HEK293 (cell line): ENCODE results near the gene NR1H2.
"Not testable (repeated sequence)": the region's sequence is repeated elsewhere in the genome, so short reads cannot be mapped to it uniquely, and the experiment has no call there.

Experiments
- CTCF ChIA-PET: fragments of 350-600 bp; formaldehyde crosslinking; extraction: SDS; loops from one replicate; lab custom pipeline; 2021; ENCODE audit warnings: antibody characterized with exemption; lab: Yijun Ruan, JAX
- POLR2A ChIA-PET: fragments of 300-600 bp; formaldehyde crosslinking; extraction: SDS; loops from one replicate; lab custom pipeline; 2020; ENCODE audit warnings: antibody characterized with exemption, inconsistent platforms; lab: Yijun Ruan, JAX
- H3K27ac ChIP-seq: fragments of 200-500 bp; sonication (Bioruptor generic); 2 replicates; pipeline ENCODE4 v1.5.1; 2014; ENCODE audit warnings: low read depth, low read length, control low read depth, inconsistent platforms; ENCODE audit errors: extremely low read depth
- H3K36me3 ChIP-seq, 2 experiments: fragments of 200-500 bp in 1 of 2; sonication (Bioruptor generic) in 1 of 2; 1 replicate in 1 of 2; 2 replicates in 1 of 2; pipeline ENCODE4 v1.5.1; 2014 to 2017; ENCODE audit warnings: inconsistent platforms in 2 of 2, low read length in 2 of 2; ENCODE audit not compliant: control insufficient read depth in 2 of 2, insufficient read depth in 1 of 2
- H3K4me1 ChIP-seq: fragments of 200-500 bp; sonication (Bioruptor generic); 2 replicates; pipeline ENCODE4 v1.5.1; 2014; ENCODE audit warnings: mild to moderate bottlenecking, low read length, inconsistent platforms; ENCODE audit not compliant: control insufficient read depth, insufficient read depth
- H3K4me3 ChIP-seq: 2 replicates; pipeline ENCODE4 v1.5.1; 2011; ENCODE audit warnings: low read depth, mild to moderate bottlenecking, control low read depth, low read length, moderate library complexity
- H3K9me3 ChIP-seq: fragments of 200-500 bp; sonication (Bioruptor generic); 2 replicates; pipeline ENCODE4 v1.5.1; 2014; ENCODE audit warnings: low read depth, low read length, inconsistent platforms; ENCODE audit not compliant: control insufficient read depth, insufficient read depth
- GLI2 ChIP-seq: fragments of 450-650 bp; formaldehyde crosslinking; IDR thresholded peaks from 2 replicates; pipeline ENCODE4; 2017; ENCODE audit warnings: missing biosample characterization, missing genetic modification characterization, low read depth, borderline replicate concordance
- PRDM1 ChIP-seq: fragments of 450-650 bp; formaldehyde crosslinking; IDR thresholded peaks from 2 replicates; pipeline ENCODE4; 2016; ENCODE audit warnings: missing biosample characterization, missing genetic modification characterization
- ZBTB48 ChIP-seq: fragments of 450-650 bp; formaldehyde crosslinking; IDR thresholded peaks from 2 replicates; pipeline ENCODE4 v1.5.1; 2016; ENCODE audit warnings: missing biosample characterization, missing genetic modification characterization
- ZBTB6 ChIP-seq: fragments of 450-650 bp; formaldehyde crosslinking; IDR thresholded peaks from 2 replicates; pipeline ENCODE4 v1.5.1; 2017; ENCODE audit warnings: missing biosample characterization, missing genetic modification characterization
- ZNF133 ChIP-seq: fragments of 450-650 bp; formaldehyde crosslinking; IDR thresholded peaks from 2 replicates; pipeline ENCODE4 v1.5.1; 2016; ENCODE audit warnings: missing biosample characterization, missing genetic modification characterization
- ZNF146 ChIP-seq: fragments of 450-650 bp; formaldehyde crosslinking; IDR thresholded peaks from 2 replicates; pipeline ENCODE4 v1.5.1; 2016; ENCODE audit warnings: missing biosample characterization, missing genetic modification characterization
- ZNF174 ChIP-seq: fragments of 450-650 bp; formaldehyde crosslinking; IDR thresholded peaks from 2 replicates; pipeline ENCODE4 v1.5.0; 2017; ENCODE audit warnings: missing biosample characterization, mild to moderate bottlenecking, missing genetic modification characterization
- ZNF202 ChIP-seq: fragments of 450-650 bp; formaldehyde crosslinking; IDR thresholded peaks from 2 replicates; pipeline ENCODE4 v1.5.1; 2016; ENCODE audit warnings: missing biosample characterization, missing genetic modification characterization, borderline replicate concordance
- ZNF274 ChIP-seq, 2 experiments: fragments of 200-500 bp in 1 of 2; fragments of 450-650 bp in 1 of 2; sonication (Bioruptor generic) in 1 of 2; formaldehyde crosslinking in 1 of 2; IDR thresholded peaks; 2 replicates each; pipeline versions ENCODE4 v1.5.1 to v1.6.1; 2014 to 2016; ENCODE audit warnings: borderline replicate concordance in 1 of 2, inconsistent platforms in 1 of 2, low read length in 1 of 2, missing biosample characterization in 1 of 2, missing genetic modification characterization in 1 of 2
- ZNF433 ChIP-seq: fragments of 450-650 bp; formaldehyde crosslinking; IDR thresholded peaks from 2 replicates; pipeline ENCODE4 v1.5.1; 2016; ENCODE audit warnings: missing biosample characterization, missing genetic modification characterization, low read depth
- ZNF510 ChIP-seq: fragments of 450-650 bp; formaldehyde crosslinking; IDR thresholded peaks from 2 replicates; pipeline ENCODE4 v1.5.1; 2018; ENCODE audit warnings: mild to moderate bottlenecking, missing genetic modification characterization, missing biosample characterization; ENCODE audit not compliant: insufficient replicate concordance
- ZNF529 ChIP-seq: fragments of 450-650 bp; formaldehyde crosslinking; IDR thresholded peaks from 2 replicates; pipeline ENCODE4 v1.5.1; 2017; ENCODE audit warnings: missing genetic modification characterization, missing biosample characterization; ENCODE audit not compliant: insufficient replicate concordance
- ZNF692 ChIP-seq: fragments of 450-650 bp; formaldehyde crosslinking; IDR thresholded peaks from 2 replicates; pipeline ENCODE4 v1.5.1; 2016; ENCODE audit warnings: missing biosample characterization, missing genetic modification characterization
- ZNF704 ChIP-seq: fragments of 450-650 bp; formaldehyde crosslinking; IDR thresholded peaks from 2 replicates; pipeline ENCODE4 v1.5.1; 2016; ENCODE audit warnings: missing biosample characterization, missing genetic modification characterization
- ZNF707 ChIP-seq: fragments of 450-650 bp; formaldehyde crosslinking; IDR thresholded peaks from 2 replicates; pipeline ENCODE4 v1.5.1; 2016; ENCODE audit warnings: missing biosample characterization, missing genetic modification characterization
- ZNF76 ChIP-seq: fragments of 450-650 bp; formaldehyde crosslinking; IDR thresholded peaks from 2 replicates; pipeline ENCODE4; 2016; ENCODE audit warnings: low read depth, missing biosample characterization, missing genetic modification characterization, borderline replicate concordance
- ZNF837 ChIP-seq: fragments of 450-650 bp; formaldehyde crosslinking; IDR thresholded peaks from 2 replicates; pipeline ENCODE4 v1.5.1; 2016; ENCODE audit warnings: missing biosample characterization, missing genetic modification characterization
- TF ChIP-seq, protein P1 (sequence below): fragments of 450-650 bp; formaldehyde crosslinking; IDR thresholded peaks from 2 replicates; pipeline ENCODE4 v1.5.1; 2016; ENCODE audit warnings: missing biosample characterization, missing genetic modification characterization, borderline replicate concordance
- TF ChIP-seq, protein P2 (sequence below): fragments of 450-650 bp; formaldehyde crosslinking; IDR thresholded peaks from 2 replicates; pipeline ENCODE4 v1.5.1; 2017; ENCODE audit warnings: missing biosample characterization, missing genetic modification characterization
- TF ChIP-seq, protein P3 (sequence below): IDR thresholded peaks from 2 replicates; pipeline ENCODE4 v1.6.1; 2011; ENCODE audit warnings: mild to moderate bottlenecking, low read depth, low read length, borderline replicate concordance

Gene NR1H2

GRCh38 chr19:50347089-50347581, 29.1 kb upstream of the NR1H2 start:
- TF ChIP-seq PRDM1 (tag by site-specific recombination), result 0 out of 2 replicates have a peak, but pooled peaks have one; percentile 11
- H3K4me3 ChIP-seq, H3K27ac ChIP-seq, H3K4me1 ChIP-seq, H3K9me3 ChIP-seq, H3K36me3 ChIP-seq, POLR2A ChIA-PET: not testable (repeated sequence)
- CTCF ChIA-PET, result interaction anchor here (0.6 to 1.6 kb wide), 3 partner anchors 10 to 200 kb away, joined by 3 to 7 read pairs (median 3); partner anchors contain the start of gene MYH14

DNA sequence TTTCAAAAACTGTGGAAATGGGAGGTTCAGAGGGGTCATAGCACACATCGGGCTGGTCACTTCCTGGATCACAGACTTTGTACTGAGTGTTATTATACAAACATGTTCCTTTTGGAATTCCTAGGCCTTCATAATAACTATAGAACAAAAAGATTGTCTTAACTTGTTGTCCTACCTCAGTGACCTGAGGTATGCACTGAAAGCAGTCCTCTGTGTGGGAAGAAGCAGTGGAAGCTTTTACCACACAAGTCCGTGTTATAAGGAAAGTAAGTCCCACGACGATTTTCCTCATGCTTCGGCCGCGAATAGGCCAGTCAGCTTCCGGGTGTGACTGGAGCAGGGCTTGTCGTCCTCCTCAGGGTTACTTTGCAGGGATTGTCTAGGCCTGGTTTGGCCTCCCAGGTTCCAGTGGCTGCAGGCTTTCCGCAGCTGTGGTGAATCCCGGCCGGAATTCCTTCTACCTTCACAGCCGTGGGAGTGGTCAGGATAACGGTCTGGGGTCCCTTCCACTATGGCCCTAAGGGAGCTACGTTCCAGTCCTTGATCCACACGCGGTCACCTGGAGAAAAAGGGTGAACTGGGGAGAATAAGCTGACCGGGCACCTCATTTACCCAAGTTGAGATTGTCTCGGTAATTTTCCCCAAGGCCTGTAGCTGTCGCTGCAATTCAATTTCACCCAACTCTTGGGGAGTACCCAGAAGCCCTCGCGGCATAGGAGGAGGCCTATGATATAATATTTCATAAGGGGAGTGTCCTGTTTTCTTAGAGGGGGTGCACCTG, 26.8 kb upstream of the NR1H2 start:
- no peak overlapping the region for H3K27ac ChIP-seq
- H3K9me3 ChIP-seq, result no peaks in the 10 kb centered on the region
- H3K4me3 ChIP-seq, result no peak overlapping the region
- TF ChIP-seq ZNF510 (tag by site-specific recombination) (no peak), ZNF707 (tag by site-specific recombination) (no peak), ZNF704 (tag by site-specific recombination) (no peak), ZNF692 (no peak)
- ChIA-PET CTCF (interaction anchor here (0.7 to 1.2 kb wide), 3 partner anchors 8 to 202 kb away, joined by 3 to 7 read pairs (median 4); no protein-coding TSS in a partner anchor), POLR2A (interaction anchor here (0.6 kb wide), 1 partner anchor 87 kb away, joined by 3 read pairs; no protein-coding TSS in a partner anchor)
- H3K36me3 ChIP-seq, result no peaks in the 10 kb centered on the region
- H3K4me1 ChIP-seq, result no peaks in the 10 kb centered on the region

DNA sequence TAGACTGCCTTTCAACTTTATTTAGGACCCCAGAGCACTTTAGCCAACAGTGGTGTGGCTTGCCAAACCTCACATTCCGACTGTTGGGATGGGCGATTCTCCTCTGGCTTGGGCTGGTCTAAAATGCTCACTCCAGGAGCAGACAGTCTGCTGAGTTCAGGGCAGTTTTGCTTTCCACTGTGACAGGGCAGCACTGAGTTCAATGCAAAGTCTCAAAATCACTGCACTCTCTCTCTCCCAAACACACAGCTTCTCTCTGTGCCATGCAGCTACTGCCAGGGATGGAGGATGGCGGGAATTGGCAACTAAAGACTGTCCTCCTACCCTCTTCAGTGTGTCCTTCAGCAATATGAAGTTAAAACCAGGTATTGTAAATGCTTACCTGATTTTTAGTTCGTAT, 24.0 kb upstream of the NR1H2 start:
- ChIA-PET CTCF (interaction anchor here (0.6 to 1.2 kb wide), 5 partner anchors 11 to 451 kb away, joined by 3 to 7 read pairs (median 4); no protein-coding TSS in a partner anchor), POLR2A (no interaction called here)
- Histone ChIP-seq H3K4me1 (no peaks in the 10 kb centered on the region), H3K36me3 (no peaks in the 10 kb centered on the region), H3K9me3 (no peaks in the 10 kb centered on the region), H3K27ac (no peak overlapping the region), H3K4me3 (no peak overlapping the region)
- TF ChIP-seq, protein P1, sequence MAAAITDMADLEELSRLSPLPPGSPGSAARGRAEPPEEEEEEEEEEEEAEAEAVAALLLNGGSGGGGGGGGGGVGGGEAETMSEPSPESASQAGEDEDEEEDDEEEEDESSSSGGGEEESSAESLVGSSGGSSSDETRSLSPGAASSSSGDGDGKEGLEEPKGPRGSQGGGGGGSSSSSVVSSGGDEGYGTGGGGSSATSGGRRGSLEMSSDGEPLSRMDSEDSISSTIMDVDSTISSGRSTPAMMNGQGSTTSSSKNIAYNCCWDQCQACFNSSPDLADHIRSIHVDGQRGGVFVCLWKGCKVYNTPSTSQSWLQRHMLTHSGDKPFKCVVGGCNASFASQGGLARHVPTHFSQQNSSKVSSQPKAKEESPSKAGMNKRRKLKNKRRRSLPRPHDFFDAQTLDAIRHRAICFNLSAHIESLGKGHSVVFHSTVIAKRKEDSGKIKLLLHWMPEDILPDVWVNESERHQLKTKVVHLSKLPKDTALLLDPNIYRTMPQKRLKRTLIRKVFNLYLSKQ (tag by site-specific recombination), result no peak
- TF ChIP-seq ZNF146 (tag by site-specific recombination) (no peak), ZNF202 (tag by site-specific recombination) (no peak), ZNF529 (tag by site-specific recombination) (no peak), ZNF274 (IDR thresholded peaks at IDR 0.05; ENCODE audit: low read length) (no peak), ZNF274 (tag by site-specific recombination; IDR thresholded peaks at IDR 0.05; ENCODE audit: borderline replicate concordance) (no peak), ZNF133 (tag by site-specific recombination) (no peak), ZNF837 (tag by site-specific recombination) (no peak), ZNF174 (no peak), ZBTB6 (tag by site-specific recombination) (no peak), ZNF433 (tag by site-specific recombination) (no peak), ZNF76 (no peak), ZBTB48 (tag by site-specific recombination) (no peak), GLI2 (tag by site-specific recombination) (no peak)
- TF ChIP-seq, protein P2, sequence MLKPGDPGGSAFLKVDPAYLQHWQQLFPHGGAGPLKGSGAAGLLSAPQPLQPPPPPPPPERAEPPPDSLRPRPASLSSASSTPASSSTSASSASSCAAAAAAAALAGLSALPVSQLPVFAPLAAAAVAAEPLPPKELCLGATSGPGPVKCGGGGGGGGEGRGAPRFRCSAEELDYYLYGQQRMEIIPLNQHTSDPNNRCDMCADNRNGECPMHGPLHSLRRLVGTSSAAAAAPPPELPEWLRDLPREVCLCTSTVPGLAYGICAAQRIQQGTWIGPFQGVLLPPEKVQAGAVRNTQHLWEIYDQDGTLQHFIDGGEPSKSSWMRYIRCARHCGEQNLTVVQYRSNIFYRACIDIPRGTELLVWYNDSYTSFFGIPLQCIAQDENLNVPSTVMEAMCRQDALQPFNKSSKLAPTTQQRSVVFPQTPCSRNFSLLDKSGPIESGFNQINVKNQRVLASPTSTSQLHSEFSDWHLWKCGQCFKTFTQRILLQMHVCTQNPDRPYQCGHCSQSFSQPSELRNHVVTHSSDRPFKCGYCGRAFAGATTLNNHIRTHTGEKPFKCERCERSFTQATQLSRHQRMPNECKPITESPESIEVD (tag by site-specific recombination), result no peak
- TF ChIP-seq, protein P3, sequence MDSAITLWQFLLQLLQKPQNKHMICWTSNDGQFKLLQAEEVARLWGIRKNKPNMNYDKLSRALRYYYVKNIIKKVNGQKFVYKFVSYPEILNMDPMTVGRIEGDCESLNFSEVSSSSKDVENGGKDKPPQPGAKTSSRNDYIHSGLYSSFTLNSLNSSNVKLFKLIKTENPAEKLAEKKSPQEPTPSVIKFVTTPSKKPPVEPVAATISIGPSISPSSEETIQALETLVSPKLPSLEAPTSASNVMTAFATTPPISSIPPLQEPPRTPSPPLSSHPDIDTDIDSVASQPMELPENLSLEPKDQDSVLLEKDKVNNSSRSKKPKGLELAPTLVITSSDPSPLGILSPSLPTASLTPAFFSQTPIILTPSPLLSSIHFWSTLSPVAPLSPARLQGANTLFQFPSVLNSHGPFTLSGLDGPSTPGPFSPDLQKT, result no peak
